HG02610 (cell line): Measurements from ENCODE around the gene BEND3.

Source experiments
- ATAC-seq: cut with Tn5 transposase; IDR thresholded peaks from one replicate; pipeline ENCODE4 v1.9.1; 2021; ENCODE audit warnings: mild to moderate bottlenecking, moderate library complexity; ENCODE audit not compliant: unreplicated experiment

BEND3 gene

DNA sequence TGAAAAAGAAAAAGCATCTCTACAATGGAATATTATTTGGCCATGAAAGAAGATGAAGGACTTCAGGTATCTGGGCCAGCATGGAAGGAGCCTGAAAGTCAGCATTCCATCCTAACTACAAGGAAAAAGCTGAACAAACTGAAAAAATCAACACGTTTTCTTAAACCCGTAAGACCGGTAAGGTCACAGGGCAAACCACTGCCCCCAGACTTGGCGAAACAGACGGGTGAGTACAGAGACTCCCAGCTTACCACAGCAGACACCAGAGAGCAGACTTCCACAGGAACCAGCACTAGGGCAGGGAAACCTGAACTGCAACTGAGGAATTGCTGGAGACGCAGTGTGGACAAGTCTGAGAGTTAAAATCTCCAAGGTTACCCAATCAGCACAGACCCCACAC, 31.4 kb downstream of the BEND3 start:
- ATAC-seq: no peak

GRCh38 chr6:107083047-107083768, 32.1 kb downstream of the BEND3 start:
- peak; percentile 84 for ATAC-seq

DNA sequence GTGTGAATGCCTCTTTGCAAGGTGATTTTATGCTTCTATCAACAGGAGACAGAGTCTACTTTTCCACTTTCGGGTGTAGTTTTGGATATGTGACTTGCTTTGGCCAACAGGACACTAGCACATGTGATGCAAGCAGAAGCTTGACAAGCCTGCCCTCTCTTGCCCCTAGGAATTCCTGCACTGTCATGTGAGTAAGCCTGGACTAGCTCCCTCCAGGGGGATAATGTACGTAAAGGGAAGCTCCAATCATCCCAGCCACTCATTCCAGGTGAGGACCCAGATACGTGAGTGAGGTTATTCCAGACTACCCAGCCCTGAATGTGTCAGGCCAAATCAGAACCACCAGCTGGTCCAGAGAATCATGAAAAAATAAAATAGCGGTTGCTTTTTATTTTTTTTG, 33.3 kb downstream of the BEND3 start:
- ATAC-seq: no peak

GRCh38 chr6:107080036-107080435, 35.3 kb downstream of the BEND3 start:
- no peak for ATAC-seq

DNA sequence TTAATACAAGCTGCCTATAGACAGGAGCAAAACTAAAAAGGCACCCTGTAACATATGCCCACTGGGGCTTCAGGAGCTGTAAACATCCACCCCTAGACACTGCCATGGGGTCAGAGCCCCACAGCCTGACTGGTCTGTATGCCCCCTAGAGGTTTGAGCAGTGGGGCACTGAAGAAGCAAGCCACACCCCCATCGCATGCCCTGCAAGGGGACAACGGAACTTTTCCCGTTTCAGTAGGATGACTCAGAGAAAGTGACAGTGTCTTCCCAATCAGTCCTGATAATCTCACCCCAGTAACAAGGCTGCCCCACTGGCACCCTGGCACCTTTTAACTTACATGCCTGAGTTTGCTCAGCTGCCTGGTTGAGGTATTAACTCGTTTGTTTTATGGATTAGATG, 35.9 kb downstream of the BEND3 start:
- no peak for ATAC-seq

DNA sequence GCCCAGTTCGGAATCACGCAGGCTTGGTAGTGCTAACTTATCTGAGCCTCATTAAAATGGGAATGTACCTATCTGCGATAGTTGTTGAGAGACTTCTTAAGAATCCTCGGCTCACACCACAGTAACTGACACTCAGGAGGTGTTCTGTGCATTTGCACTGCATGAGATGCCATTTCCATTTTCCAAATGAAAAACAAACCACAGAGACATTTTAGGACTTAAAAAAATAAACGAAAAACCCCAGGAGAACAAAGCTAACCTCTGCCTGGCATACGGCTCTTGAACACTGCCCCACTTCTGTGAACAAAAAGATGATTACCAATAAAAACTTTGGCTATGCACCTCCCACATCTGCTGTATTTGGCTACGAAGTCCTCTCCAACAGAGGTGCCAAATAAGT, 37.6 kb downstream of the BEND3 start:
- ATAC-seq: no peak

GRCh38 chr6:107075951-107076381, 39.3 kb downstream of the BEND3 start:
- ATAC-seq: no peak

DNA sequence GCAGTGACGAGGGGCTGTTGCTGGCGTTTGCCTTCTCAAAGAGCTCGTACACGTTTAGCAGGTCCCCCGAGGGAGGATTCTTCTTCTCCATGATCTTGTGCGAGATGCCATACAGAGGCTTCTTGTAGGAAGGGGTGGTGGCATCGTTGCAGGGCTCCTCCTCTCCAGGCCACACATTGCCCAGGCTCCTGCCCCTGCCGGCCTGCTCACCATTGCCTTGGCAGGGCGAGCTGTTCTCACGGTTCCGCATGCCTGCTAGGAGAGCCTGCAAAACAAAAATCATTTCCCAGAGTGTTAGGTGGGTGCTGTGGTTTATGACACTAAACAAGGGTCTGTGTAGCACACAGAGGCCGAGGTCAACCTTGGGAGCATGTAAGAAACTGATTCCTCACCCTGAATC, 44.6 kb downstream of the BEND3 start:
- ATAC-seq: no peak

- no peak for ATAC-seq
These were observed 45.4 kb downstream of the BEND3 start for GRCh38 chr6:107069631-107070548.

DNA sequence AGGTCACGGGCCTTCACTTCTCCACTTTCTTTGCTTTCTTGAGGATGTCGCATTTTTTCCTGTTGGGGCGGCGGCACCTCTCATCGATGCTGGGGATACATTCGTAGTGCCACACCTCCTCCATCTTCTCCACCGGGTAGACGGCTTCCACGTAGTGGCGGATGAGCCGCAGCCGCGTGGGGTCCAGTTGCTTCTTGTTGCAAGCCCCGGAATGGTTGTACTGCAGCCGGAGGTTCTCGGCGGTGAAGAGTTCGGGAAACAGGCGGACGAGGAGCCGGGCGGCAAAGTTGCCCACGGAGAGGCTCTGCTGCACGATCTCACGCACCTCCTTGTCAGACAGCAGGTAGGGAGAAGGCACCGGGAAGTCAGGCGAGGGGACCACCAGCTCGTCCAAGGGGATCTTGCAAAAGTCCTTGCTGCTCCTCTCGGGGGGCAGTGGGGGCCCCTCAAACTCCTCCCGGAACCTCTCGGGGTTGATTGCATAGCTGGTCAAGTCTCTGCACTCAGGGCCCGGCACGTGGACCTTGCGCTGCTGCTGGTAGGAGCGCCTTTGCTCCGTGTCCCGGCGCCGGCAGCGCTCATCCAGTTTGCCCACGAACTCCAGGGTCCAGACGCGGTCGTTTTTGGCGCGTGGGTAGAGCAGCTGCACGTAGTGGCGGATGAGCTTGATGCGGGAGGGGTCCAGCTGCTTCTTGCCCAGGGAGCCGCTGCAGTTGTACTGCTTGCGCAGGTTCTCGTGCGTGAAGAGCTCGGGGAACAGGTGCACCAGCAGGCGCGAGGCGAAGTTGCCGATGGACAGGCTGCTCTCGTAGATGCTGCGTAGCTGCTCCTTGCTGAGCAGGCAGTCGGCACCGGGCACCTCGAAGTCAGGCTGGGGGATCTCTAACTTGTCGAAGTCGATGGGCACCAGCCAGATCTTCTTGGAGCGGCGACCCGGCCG, 46.4 kb downstream of the BEND3 start:
- ATAC-seq: no peak

DNA sequence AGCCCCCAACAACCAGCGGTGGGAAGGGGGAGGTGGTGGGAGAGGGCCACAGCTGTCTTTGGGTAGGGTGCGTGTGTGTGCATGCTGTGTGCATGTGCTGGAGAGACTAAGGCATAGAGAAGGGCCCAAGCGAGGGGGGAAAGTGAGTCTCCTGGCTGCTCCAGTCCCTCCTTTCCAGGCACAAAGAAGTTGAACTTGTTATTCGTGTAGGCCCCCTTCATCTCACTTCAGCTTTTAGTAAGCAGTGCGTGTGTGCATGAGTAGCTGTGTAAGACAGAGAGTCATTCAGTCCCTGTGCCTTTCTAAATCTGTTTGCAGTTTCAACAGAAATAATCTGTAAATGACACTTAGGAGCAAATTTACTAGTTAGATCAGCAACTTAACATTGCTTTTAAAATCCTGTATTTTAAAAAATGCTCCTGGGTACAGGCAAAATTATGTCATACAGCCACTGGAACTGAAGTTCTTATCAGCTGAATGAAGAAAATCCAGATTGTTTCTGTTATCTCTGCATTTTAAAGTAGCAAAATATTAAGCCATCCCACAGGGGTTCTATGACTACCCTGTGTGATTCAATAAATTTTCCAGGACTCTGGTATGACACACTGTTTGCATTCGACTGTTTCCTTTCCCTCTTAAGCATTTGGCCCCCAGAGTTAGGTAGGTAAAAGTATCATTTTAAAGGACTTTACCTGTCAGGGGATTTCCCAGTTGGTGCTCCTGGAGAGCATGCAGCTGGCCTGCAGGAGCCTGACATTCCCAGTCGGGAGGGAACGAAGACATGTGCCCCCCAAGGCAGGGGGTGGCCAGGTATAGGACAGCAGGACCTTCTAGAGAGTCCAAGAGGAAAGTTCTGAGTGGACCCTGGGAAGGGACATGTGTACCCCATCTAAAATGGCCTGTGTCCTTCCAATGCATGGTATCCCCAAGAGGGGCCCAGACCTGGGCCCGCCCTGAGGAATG, 48.3 kb downstream of the BEND3 start:
- ATAC-seq: peak; percentile 64

GRCh38 chr6:107064579-107065065, 50.7 kb downstream of the BEND3 start:
- peak; percentile 41 for ATAC-seq

GRCh38 chr6:107062691-107063090, 52.6 kb downstream of the BEND3 start:
- no peak for ATAC-seq

DNA sequence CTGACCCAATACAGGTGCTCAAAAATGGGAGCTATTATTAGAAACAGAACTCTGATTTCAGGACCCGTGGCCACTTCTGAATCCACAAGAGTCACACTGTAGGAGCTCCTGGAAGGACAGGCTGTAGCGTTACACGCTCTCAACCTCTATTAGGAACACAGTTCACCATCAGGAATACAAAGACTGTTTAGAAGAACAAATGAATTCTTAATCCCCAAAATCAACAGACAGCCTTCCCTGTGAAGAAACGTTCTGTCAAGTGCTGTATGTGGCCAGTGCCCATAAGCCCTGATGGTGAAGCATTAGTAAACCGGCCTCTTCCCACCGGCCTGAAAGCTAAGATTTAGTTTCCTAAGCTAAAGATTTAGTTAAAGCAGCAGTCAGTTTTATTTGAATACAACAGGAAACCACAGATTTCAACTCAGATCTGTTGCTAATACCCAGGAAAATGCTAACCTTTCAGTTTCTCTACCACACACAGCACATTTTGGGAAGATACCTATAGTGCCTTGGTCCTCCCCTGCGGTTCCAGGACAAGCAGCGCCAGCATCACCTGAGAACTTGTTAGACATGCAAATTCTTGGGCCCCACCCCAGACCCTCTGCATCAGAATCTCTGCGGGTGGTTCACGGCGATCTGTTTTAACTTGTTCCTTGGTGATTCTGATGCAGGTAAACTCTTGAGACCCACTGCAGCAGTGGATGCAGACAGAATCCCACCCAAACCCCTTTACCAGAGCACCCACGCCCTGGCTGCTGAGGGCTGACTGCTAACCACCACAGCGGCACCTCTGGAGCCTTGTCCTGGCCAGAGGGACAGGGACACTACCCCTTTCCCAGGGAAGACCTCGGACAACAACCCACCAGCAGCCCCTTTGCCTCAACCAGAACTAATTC, 53.9 kb downstream of the BEND3 start:
- peak; percentile 62 for ATAC-seq

DNA sequence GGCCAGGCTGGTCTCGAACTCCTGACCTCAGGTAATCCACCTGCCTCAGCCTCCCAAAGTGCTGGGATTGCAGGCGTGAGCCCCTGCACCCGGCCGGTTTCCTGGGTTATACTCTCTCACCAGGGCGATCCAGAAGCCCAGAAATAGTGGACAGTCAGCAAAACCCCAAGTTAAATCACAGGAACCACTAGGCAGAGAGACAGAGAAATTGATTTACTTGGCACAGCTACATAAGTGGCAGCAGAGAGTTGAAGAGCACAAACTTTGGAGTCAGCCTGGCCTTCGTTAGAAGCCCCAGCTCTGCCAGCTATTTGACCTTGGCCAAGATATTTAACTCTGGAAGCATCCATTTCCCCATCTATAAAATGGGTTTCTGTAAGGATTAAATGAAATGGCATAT, 54.6 kb downstream of the BEND3 start:
- ATAC-seq: no peak

DNA sequence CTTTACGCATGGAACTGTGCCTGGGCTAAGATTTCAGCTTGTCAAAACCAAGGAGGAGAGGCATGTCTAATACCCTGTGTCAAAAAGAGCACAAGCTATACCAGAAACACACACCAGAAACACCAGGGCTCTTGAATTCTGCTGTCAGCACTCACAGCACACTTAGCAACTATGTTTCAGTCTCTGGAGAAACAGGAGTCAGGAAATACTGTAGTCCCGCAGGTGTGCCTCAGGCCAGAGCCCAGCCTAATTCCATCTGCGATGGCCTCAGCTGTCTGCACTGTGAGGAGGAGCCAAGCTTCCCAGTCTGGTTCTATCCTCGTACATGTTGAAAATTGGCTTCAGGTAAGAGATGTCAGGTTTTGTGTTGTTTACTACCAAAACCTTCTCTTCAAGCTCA, 55.7 kb downstream of the BEND3 start:
- ATAC-seq: no peak

GRCh38 chr6:107057679-107058078, 57.6 kb downstream of the BEND3 start:
- ATAC-seq: no peak

- ATAC-seq: no peak
These were observed 58.5 kb downstream of the BEND3 start for GRCh38 chr6:107056796-107057195.

- ATAC-seq: no peak
These were observed 67.5 kb downstream of the BEND3 start for GRCh38 chr6:107047807-107048206.
